Muscle of back (tissue), 11 donors: ENCODE results near the gene SHLD2. TPM values are rescaled to one million over a fixed set of nuclear protein-coding genes. Genes with fewer than 3 reads are reported as not detected.
"Not testable (repeated sequence)": the region's sequence is repeated elsewhere in the genome, so short reads cannot be mapped to it uniquely, and the experiment has no call there.

Experiments
- DNase-seq, 3 donors: peaks; one replicate each; pipeline versions ENCODE4 v3.0.0 to v3.0.0-alpha.2; 2013
- polyA plus RNA-seq, 10 donors: library from polyadenylated mRNA; unstranded; fragments of 120-200 nt; gene quantifications; one replicate each; pipeline ENCODE4 v1.2.1, GENCODE V29; 2013; ENCODE audit not compliant: insufficient read length in 10 of 10

Gene SHLD2
- polyA plus RNA-seq, 10 donors: 18.4 to 28.2 (median 22.9) TPM

DNA sequence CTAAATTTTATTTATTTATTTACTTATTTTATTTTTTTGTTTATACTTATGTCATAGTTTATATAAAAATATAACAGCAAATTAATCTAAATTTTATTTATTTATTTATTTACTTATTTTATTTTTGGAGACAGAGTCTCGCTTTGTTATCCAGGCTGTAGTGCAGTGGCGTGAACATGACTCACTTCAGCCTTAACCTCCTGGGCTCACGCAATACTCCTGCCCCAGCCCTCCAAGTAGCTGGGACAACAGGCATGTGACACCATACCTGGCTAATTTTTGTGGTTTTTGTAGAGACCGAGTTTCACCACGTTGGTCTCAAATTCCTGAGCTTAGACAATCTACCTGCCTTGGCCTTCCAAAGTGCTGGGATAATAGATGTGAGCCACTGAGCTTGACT is 115.3 kb downstream of the SHLD2 start:
- not testable (repeated sequence) for DNase-seq

DNA sequence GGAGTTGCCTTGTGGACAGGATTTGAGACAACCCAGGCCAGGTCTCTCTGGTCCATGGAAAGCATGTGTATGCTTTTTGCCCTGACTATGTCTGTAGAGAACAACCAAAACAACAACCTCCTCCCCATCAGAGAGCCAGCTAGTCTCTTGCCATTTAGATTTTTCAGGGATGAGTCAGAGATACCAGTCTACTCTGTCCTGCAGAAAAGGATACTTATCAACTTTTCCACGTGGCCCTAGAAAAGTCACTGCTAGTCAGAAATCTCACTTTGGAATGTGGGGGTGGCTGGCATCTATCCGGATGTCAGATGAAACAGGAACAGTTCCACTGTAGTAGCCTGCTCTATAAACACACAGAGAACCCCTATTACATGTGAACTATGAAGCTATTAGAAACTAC is 116.8 kb downstream of the SHLD2 start:
- DNase-seq: not testable (repeated sequence)

DNA sequence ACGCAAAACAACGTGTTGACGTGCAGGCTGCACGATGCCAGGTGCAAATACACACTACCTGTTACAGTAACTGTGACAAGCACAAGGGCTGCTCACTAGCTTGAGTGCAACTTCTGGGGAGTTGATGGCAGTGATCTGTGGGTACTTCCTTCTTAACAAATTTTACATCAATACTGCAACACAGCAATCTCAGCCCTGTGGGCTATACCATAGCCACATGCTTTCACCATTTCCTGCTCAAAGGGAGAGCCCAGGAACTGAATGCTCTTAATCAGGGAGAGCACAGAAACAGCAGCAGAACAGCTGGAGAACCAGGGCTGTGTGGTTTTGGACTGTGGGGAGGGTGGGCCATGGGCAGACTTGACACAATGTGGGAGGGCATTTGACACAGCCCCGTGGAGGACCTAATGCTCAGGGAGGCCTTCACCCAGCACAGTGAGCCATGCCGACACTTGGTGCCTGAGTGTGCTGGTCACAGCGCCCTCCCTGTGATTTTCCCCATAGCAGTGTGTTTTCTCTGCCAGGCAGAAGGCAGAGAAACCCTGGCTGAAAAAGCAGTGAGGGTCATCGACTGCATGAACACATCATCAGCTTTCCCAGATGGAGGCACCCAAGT is 118.3 kb downstream of the SHLD2 start:
- DNase-seq: not testable (repeated sequence)

DNA sequence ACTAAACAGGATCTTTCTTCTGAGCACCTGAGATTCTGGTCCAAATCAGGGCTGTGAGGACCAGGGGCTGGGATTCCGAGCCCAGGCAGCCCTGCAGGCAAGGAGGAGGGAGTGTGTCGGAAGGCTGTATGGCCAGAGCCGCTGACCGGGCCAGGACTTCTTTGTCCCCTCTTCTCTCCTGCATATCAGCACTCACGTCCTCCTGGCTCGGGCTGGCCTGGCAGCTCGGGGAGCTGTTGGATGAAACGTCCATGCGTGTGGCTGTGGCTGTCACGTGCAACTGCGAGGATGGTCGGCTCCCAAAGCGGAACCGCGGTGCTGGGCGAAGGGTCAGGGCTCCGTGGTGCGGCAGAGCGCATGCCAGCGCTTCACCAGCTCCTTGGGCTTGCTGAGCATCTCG is 118.8 kb downstream of the SHLD2 start:
- DNase-seq: not testable (repeated sequence)

DNA sequence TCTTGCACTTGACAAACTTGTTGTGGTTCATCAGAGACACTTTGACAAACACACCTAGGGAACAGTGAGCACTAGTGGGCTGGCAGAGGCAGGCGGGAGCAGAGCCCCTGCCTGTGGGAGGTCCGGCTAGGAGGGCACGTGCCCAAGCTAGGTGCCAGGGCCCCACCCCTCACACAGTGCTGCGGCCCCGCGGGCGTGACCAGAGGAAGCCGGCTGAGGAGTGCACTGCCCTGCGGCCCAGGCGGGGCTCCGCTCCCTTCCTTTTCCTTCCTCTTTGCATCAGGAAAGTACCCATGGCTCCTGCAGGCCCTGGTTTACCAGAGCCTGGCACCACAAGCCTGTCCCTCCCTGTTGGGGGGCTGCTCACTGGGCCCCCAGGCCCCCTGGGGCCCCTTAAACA is 121.1 kb downstream of the SHLD2 start:
- not testable (repeated sequence) for DNase-seq

DNA sequence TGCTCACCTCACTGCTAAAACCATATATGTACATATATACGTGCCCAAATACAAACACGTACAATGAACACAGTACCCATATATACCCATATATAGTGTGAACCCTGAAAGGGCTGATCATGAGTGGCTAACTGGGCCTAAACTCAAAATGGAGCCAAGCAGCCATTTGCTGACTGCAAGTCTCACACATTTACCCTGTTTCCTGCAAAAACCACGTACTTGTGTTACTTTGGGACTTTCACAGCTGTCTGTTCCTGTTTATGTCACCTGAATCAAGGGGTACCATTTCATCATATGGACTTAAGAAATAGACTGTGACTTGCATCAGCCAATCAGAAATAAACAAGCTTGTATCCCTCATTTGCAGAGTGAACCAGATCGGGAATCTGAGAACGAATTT is 124.4 kb downstream of the SHLD2 start:
- not testable (repeated sequence) for DNase-seq

DNA sequence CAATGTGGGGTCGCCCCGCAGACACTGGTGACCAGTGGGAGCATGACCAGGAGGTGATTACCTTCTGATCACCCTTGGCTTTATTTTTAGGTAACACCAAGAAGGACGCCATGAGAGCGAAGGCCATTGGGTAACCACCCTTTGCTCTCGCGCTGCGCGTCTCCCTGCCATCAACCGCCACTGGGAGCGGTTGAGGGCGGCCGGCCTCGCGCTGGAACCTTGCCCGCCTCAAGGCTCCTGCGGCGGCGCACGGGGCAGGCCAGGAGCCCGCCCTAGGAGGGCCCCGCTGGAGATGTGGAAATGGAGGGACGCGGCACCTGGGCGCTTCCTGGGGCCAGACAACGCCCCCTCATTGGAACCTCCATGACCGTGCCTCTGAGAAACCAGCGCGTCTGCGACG is 127.8 kb downstream of the SHLD2 start:
- not testable (repeated sequence) for DNase-seq

DNA sequence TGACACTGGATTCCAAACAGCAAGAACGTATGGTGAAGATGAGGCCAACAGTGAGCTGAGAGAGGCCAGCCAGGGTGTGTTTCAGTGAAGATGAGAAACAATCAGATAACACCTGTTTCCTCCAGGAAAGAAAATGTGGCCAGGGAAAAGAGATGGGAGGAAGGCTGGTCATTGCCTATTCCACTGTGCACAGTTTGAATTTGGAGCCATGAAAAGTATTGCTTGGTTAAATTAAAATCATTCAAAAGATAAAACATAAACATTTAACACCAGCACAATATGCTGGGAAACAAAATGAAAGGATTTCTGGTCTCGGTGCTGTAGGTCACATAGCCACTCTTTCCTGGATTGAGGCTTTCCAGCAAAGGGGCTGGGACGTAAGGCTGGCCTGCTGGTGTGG is 130.1 kb downstream of the SHLD2 start, which contains the start of gene NUTM2A:
NUTM2A (plus strand) TSS at position 301 of the 400 bp plus-strand sequence. CDS start 383 bp downstream, outside the sequence.
- DNase-seq: not testable (repeated sequence)

DNA sequence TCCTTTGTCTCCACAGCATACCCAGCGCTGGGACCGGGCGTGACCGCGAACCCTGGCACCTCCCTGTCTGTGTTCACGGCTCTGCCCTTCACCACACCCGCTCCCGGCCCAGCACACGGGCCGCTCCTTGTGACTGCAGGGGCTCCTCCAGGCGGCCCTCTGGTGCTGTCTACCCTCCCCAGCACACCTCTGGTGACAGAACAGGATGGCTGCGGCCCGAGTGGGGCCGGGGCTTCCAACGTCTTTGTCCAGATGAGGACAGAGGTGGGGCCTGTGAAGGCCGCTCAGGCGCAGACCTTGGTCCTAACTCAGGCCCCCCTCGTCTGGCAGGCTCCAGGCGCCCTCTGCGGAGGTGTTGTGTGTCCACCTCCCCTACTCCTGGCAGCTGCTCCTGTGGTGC is 133.2 kb downstream of the SHLD2 start:
- DNase-seq: not testable (repeated sequence)

DNA sequence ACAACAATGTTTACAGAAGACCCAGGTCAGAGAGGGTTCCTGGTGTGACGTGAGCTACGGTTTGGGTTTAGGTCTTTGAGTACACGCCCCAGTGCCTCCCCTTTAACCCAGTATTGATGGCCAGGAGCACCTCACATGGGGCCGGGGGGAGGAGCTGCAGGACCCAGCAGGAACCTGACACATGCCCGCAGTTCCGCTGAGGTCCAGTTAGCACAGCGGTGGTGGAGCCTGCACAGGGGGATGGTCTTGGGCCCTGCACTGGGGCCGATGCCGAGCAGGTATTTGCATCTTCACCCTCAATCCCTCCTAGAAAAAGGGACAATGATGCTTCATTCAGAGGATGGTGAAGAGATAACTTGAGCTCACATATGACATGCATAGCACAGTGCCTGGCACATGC is 134.2 kb downstream of the SHLD2 start:
- DNase-seq: not testable (repeated sequence)

DNA sequence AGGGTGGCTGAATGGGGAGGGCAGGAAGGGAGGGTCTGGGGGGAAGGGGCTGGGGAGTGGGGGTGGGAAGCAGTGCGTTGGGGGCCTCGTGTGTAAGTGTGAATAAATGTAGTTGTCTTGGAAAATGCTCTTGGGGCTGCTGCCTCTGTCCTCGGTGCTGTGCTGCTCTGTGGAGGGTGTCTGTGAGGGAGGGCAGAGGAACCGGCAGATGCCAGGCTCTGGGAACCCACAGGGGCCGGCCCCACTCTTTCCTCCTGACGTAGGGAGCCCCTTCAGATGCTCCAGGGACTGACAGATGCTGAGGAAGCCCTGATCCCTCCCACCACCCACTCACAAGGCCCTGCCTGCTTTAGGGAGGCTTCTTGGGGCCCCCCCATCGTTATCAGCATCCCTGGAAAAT is 139.8 kb downstream of the SHLD2 start:
- not testable (repeated sequence) for DNase-seq

DNA sequence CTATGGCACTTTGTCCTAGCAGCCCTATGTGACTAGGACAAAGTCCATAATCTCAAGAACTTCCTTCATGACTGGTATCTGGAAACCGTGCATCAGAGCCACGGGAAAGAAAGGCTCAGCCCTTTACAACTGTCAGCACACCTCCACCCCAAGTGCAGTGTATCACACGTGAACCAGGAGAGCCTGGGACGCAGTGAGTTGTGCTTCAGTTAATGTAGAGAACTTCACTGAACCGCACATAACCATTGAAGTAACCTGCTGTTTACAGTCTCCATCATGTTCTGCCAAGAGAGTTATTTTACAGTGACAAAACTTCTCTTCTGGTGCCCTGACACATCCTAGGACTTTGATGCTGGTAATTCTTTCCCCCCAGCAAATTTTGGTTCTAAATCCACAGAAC is 142.2 kb downstream of the SHLD2 start:
- not testable (repeated sequence) for DNase-seq

DNA sequence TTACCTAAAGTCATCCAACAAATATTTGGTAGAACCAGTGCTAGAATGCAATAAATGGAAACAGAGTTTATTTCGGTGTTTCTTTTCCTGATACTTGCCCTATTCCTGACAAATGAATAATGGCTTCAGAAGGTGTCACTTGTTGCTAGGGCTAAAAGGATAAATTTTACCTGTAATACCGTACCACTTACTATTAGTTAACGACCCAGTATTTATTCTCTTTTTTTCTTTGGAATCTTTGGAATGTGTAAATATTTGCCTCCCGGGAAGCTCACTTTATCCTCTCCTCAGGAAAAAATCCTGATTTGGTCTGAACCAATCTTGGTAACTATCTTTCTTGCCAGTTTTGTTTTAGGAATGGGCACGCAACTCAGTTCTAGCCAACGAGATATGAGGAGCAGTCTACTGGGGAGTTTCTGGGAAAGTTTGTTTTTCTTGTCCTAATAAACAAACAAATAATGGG is 144.4 kb downstream of the SHLD2 start:
- not testable (repeated sequence) for DNase-seq

Other genes starting within 250 kb of the SHLD2 start
- 10 to 100 TPM; 18.3 to 29.4 (median 20.3) TPM for gene MMRN2, start 137.6 kb upstream of the SHLD2 start, polyA plus RNA-seq
- 1 to 10 TPM; 3.2 to 9.9 (median 4.6) TPM for gene SNCG, start 136.6 kb upstream of the SHLD2 start, polyA plus RNA-seq
- gene ADIRF, start 126.7 kb upstream of the SHLD2 start, polyA plus RNA-seq: 1 to 10 TPM; 2.3 to 6.0 (median 3.6) TPM
- not detected for gene FAM25A, start 74.9 kb upstream of the SHLD2 start, polyA plus RNA-seq
- 10 to 100 TPM; 58.6 to 79.2 (median 65.8) TPM for gene GLUD1, start 363 bp upstream of the SHLD2 start, polyA plus RNA-seq
- gene NUTM2A, start 130.2 kb downstream of the SHLD2 start, polyA plus RNA-seq: 1 to 10 TPM in 9 of 10 donors, under 1 TPM in 1; 0.98 to 3.0 (median 2.1) TPM